MV-4-11 (cell line): Measurements from ENCODE around the gene KCTD2.
"Not testable (repeated sequence)": the region's sequence is repeated elsewhere in the genome, so short reads cannot be mapped to it uniquely, and the experiment has no call there.

Experiments used
- DNase-seq: peaks from one replicate; lab custom pipeline; 2025; lab: John Stamatoyannopoulos, UW

KCTD2 gene

DNA sequence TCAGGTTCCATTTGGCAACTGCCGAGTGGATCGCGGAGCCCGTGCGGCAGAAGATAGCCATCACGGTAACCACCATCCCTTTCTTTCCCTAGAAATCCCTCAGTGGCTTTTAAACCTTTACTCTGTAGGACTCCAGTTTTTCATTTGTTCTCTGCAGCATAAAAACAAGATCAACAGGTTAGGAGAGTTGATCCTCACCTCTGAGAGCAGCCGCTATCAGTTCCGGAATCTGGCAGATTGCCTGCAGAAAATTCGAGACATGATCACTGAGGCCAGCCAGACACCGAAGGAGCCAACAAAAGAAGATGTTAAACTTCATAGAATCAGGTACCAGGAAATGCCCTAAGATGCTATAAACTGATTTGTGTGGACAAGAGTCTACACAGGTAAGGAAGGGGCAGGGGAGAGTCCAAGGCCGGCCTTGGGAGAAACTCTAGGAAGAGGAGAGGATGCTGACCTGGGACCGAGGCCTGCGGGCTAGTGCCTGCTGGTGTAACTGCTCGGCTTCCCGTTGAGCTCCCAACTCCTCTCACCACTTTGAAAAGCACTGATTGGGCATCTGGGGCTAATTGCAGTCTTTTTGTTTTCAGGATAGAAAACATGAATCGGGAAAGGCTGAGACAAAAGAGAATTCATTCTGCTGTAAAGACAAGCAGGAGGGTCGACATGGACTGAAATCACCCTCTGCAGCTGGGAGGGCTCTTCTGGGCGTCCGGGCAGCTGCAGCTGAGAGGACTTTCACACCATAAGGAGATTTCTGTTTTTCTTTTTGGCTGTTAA, 26.5 kb upstream of the KCTD2 start:
- DNase-seq, result no peak

DNA sequence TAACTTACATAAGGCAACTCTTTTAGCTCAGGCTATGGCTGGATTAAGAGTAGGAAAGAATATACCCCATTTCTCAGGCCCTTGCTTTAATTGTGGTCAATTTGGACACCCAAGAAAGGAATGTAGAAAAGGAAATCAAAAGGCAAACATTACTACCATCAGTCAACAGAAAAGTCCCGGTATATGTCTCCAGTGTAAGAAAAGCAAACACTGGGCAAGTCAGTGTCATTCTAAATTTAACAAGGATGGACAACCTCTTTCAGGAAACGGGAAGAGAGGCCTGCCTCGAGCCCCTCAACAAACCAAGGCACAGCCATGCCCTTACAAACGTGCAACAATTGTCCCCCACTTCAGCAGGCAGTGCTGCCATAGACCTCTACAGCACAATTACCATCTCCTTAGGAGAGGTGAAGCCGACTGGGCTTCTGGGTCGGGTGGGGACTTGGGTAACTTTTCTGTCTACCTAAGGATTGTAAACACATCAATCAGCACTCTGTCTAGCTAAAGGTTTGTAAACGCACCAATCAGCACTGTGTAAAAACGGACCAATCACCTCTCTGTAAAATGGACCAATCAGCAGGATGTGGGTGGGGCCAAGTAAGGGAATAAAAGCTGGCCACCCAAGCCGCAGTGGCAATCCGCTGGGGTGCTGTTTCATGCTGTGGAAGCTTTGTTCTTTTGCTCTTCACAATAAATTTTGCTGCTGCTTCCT, 22.2 kb upstream of the KCTD2 start:
- DNase-seq, result no peak

DNA sequence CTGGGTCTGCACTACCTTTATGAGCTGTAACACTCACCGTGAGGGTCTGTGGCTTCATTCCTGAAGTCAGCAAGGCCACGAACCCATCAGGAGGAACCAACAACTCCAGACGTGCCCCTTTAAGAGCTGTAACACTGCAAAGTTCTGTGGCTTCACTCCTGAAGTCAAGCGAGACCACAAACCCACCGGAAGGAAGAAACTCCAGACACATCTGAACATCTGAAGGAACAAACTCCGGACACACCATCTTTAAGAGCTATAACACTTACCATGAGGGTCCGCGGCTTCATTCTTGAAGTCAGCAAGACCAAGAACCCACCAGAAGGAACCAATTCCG, 21.7 kb upstream of the KCTD2 start:
- peak; percentile 79 for DNase-seq

DNA sequence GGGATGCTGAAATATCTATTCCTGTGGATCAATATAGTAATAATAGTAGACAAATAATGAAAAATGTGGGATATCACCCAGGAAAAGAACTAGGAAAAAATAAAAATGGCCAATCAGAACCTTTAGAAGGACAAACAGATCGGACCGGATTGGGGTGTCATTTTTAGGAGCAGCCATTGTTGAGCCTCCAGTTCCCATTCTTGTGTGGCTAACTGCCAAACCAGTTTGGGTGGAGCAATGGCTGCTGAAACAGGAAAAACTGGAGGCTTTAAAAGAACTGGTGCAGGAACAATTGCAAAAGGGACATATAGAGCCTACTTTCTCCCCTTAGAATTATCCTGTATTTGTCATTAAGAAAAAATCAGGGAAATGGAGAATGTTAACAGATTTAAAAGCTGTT, 20.4 kb upstream of the KCTD2 start:
- DNase-seq, result peak; percentile 23

DNA sequence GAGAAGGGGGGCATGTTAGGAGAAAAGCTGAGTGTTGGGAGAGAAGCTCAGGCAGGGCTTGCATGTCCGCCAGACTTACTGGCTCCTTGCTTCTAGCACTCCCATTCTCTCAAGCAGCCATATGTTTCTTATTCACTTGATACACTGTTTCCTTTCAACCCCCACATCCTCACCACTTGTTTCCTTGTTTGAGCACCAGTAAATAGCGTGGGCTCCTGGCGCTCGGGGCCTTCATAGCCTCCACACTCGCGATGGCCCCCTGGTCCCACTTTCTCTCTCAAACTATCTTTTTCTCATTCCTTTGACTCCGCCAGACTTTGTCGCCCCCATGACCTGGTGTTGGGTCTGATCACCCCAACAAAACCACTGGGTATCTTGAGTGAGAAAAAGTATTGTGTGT, 16.9 kb upstream of the KCTD2 start:
- DNase-seq, result no peak

DNA sequence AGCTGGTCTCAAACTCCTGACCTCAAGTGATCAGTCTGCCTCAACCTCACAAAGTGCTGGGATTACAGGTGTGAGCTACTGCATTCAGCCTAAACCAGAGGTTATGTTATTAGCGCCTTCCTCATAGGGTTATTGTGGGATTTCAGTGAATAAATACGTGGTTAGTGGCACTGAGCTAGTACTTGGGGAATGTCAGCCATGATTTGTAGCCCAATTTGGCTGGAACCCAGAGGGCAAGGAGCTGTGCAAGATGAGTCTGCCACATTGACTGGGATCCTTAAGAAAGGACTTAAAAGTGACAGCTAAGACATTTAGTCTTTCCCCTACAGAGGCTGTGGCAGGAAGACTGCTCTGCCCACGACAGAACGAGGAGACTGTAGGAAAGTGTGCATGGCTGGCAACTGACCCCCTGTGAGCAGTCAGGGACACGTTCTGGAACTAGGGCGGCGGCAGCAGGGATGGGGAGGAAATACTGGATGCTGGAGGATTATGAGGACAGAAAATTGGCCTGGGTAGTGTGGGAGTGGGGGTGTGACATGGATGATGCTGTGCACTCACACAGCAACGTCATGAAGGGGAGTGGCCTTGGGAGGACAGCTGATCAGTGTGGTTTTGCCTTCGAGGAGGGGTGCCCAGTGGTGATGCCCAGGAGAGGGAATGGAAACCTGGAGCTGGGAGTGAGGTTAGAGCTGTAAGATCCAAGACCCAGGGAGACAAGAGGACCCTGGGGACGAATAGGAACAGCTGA, 14.9 kb upstream of the KCTD2 start:
- DNase-seq, result peak; percentile 46

DNA sequence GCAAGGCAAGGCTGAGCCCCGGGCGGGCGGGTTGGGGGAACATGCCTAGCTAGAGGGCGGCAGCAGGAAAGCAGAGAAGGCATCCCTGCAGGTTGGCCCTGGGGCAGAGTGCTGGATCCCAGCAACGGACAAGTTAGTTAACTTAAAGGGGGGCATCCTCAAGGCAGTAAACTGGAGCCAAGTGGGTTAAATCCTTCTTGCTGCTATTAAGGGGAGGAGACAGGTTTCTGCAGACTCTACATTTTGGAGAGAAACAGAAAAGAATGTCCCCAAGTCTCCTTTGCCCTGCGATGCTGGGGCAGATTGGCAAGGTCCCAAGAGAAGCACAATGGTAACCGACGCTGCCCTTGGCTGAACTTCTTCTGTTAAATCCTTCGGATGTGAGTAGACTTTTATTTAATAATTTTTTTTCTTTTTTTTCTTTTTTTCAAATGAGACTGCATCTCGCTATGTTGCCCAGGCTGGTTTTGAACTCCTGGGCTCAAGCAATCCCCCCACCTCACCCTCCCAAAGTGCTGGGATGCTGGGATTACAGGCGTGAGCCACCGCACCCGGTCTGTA, 14.2 kb upstream of the KCTD2 start:
- no peak for DNase-seq

DNA sequence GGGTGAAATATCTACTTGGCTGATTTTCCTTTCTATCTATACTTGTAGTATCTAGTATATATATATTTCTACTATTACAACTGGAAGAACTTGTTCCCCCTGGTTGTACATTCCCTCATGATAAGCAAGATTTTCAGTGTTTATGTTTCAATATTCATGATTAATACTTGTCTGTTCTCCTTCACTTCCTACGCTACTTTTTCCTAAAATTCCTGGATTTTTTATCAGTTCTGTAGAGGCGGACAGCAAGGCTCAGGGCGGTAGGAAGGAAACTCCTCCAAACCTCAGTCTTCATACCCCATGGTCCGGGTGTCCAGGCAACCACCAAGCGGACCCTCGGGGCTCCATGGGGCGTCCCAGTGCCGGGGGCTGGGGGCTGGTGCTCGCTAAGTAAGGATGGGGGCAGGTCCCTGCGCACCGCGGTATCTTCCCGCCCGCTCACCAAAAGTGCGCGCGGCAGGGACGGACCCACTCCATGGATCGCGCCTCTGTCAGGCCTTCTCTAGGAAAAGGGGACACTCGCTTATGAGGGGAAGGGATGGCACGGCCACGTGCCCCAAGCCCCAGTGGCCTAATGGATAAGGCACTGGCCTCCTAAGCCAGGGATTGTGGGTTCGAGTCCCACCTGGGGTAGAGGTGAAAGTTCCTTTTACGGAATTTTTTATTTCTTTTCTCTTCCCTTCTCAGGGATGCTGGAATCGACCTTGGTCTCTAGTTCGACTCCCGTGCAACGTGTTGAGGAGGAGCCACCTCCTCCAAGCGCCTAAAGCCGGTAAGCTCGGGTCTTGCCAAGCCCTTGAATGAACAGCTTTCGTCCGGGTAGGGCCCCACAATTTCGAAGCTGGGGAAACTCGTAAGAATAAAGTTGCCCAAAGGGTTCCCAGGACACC, 13.4 kb upstream of the KCTD2 start:
- DNase-seq, result peak; percentile 85

DNA sequence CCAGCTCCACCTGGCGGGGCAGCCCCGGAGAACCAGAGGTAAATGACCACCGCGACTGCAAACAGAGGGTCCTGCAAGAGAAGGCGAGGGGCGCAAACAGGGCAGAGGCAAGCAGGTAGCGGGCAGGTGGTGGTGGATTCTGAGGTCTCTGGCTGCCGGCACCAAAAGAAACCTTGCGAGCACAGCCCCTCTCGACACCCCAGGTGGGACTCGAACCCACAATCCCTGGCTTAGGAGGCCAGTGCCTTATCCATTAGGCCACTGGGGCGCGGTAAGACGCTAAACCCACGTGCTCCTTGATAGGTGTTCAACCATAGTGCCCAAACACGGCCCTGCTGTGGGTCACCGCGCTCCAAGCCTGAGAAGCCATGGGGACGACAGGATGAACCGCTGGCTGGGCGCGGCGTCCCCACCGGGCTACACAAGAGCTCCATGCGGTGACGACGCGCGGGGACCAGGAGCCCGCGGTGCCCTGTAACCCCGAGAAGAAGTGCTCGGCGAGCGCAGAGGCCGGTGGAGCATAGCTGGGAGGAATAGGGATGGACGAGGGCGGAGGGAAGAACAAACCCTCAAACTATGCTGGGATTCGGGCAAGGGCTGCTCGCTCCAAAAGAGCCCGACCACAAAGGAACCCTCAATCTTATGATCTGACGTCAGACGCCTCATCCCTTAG, 12.7 kb upstream of the KCTD2 start:
- DNase-seq, result peak; percentile 90

DNA sequence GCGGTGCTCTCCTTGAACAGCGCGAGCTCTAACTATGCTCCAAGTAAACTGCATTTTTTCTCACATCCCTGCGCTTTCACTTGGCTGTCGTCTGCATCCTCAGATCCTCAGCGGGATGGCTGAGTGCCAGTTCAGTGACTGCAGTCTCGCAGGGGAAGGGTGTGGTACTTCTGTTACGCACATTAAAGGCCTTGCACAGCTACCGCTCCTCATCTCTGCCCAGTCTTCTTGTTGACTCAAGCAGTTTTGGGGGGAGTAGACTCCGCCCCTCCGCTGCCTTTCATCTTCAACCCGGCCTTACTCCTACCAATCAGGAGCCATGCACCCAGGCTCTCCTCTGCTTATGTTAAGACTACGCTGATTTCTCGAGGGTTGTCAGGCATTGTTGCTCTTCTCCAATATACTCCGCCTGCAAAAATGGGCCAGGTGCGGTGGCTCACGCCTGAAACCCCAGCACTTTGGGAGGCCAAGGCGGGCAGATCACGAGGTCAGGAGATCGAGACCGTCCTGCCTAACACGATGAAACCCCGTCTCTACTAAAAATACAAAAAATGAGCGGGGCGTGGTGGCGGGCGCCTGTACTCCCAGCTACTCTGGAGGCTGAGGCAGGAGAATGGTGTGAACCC, 10.3 kb upstream of the KCTD2 start:
- DNase-seq, result no peak

DNA sequence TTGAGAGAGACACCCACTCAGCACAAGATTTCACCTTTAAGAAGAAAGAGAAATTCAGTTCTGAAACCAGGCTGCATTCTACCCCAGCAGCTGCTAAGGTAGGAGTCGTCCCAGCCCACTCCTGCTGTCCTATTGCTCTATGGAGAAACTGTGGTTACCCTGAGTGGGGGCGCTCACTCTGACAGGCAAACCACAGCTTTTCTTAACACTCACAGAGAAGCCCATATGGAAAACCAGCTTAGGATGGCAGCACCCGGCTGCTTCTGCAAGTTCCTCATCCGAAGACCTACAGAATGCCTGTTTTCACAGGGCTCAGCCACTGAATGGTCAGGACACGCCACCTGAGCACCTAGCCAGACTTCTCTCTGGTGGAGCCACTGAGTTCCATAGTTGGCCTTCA, 7.8 kb upstream of the KCTD2 start:
- peak; percentile 83 for DNase-seq

DNA sequence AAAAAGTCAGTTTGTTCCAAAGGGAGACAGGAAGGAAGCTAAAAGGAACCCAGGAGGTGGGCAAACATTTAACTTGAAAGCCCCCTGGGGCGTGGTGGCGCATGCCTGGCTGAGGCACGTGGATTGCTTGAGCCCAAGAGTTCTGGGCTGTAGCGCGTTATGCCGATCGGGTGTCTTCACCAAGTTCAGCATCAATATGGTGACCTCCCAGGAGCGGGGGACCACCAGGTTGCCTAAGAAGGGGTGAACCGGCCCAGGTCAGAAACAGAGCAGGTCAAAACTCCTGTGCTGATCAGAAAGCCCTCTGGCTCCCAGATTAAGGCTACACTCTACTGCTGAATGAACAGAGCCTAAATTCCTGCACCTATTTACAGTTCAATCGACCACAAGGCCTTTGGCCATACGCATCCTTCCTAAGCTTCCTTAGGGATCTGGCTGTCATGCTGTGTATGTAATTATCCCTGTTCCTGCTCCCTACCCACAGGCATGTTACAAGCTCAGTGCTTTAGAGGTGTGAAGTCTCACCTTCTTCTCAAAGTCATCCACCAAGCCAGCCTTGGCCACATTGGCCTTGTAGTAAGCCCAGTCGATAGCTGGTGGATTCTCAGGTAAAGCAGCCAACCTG, 5.3 kb upstream of the KCTD2 start:
- no peak for DNase-seq

DNA sequence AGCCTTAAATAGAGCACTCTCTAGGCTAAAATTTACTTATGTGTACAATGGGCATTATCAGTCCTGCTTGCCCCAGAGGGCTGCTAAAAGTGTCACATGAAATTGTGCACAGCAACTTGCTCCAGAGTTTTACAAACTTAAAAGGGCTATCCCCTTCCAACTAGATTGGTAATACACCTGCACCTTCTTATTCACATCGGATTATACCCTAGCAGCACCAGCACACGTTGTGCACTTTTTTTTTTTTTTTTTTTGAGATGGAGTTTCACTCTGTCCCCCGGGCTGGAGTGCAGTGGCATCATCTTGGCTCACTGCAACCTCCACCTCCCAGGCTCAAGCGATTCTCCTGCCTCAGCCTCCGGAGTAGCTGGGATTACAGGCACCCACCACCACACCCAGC, 3.2 kb upstream of the KCTD2 start:
- not testable (repeated sequence) for DNase-seq

DNA sequence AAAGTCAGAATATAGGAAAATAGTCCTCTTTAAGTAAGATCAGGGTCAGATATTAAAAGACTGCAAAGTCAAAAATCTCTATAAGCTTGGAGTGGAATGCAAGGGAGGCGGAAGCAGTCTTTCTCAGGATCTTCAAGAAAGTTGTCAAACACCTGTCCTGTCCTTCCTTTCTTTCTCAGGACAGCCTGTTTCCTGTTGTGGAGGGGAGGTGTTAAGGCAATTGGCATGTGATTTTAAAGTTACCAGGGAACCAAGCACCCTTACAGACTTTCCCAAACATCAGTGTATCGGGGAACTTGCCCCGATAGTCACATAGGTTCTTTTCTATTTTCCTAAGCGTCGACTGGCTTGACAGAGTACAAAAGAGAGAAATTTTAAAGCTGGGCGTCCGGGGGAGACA, 2.3 kb upstream of the KCTD2 start:
- DNase-seq, result no peak

DNA sequence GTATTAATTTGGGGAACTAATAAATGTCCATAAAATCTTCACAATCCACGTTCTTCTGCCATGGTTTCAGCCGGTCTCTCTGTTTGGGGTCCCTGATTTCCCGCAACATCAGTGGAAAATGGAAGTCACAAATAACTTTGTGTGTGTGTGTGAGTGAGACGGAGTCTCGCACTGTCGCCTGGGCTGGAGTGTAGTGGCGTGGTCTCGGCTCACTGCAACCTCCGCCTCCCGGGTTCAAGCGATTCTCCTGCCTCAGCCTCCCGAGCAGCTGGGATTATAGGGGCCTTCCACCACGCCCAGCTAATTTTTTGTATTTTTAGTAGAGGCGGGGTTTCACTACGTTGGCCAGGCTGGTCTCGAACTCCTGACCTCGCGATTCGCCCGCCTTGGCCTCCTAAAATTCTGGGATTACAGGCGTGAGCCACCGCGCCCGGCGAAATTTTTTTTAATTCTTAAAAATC, 1.0 kb upstream of the KCTD2 start:
- DNase-seq, result not testable (repeated sequence)

DNA sequence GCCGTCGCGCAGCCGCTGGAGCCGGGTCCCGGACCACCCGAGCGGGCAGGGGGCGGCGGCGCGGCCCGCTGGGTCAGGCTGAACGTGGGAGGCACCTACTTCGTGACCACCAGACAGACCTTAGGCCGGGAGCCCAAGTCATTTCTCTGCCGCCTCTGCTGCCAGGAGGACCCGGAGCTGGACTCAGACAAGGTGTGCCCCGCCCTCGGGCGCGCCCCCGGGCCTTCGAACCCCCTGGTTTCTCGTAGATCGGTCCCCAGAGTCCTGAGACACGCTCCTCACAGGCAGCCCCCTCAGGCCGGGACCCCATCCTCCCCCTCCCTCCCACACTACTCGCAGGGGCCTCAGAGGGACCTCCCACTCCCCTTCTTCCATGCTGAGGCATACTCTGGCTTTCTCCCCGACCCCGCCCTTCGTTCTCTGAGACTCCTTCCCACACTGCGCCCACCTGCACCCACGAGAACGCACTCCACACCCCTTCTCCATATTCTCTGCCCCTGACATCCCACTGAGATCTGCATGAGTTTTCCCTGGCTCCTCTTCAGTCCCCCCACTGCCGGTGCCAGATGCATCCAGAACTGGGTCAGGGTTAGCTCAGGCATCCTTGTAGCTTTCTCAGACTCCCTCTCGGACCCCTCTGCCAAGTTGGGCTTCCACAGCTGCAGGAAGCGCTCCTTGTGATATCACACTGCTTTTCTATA, 523 bp downstream of the KCTD2 start:
- no peak for DNase-seq

DNA sequence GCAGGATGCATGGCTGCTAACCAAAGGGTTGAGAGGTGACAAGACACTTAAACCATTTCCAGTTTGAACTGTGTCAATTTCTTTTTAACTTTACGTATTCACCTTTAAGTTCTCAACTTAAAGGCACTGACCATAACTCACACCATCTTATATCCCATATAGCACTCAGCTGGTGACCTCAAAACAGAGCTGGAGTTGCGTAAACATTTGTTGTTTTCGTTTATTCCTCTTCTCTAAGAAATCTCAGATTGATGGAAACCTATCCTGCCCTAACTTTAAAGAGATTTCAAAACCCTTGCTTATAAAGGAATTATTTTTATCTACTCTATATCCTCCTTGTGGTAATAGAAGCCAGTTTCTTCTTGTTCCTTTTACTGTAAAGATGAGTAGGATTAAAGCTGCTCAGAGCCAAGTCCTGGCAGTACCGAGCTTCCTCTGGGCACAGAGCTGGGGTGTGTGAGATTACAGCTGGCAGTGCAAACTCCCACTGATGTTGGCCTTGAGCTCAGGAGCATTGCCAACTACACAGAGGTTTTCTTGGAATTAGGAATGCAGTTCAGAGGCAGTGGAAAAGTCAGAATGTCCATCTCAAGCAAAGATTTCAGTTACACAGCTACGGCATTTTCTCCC, 1.3 kb downstream of the KCTD2 start:
- DNase-seq, result peak; percentile 37

DNA sequence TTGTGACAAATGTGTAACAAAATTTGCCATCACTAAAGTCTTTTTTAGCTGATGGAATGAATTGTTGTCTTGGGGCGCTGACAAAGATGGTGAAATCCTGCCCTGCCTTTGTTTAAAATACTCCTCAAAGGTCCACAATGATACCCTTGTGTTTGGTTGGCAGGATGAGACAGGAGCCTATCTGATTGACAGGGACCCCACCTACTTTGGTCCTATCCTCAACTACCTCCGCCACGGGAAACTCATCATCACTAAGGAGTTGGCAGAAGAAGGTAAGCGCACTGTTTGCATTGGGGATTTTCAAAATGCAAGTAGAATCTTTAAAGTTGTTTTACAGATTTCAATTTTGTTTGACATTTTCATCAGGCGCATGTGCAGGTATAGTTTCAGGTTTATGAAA, 2.0 kb downstream of the KCTD2 start:
- DNase-seq, result no peak

DNA sequence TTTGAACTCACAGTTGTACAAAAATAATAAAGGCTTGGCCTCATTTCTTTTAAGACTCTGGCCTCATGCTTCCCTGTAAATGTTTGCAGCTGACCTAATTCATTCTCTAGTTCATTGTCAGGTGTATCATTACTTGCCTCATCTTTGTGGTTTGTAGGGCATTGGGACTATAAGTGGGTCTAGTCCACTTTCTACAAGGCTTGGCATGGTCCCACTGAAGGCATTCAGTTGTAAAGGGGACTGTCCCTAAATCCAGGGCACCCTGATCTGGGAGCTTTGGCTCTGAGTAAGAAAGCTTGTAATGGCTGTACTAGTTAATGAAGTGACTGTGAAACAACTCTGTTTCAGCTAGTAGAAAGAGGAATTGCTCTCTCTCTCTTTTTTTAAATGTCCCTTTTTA, 2.7 kb downstream of the KCTD2 start:
- DNase-seq, result no peak
